ENCODE measurements around the gene GSTO1. TPM values are rescaled to one million over a fixed set of nuclear protein-coding genes. Genes with fewer than 3 reads are reported as not detected.

Gene GSTO1
- total and polyA plus RNA-seq, 4 donors = 137 to 349 (median 211) TPM

- Histone ChIP-seq H3K4me3 (ENCODE audit: low read depth in 1 of 3, low read length in 3 of 3) (no peak overlapping the region), H3K27me3 (ENCODE audit: control insufficient read depth in 4 of 4, insufficient read depth in 4 of 4, low read length in 3 of 4) (peaks cover 0 to 3% (median 0%) of the 10 kb centered on the region in 4 donors), H3K9me3 (ENCODE audit: control insufficient read depth in 4 of 4, low read length in 3 of 4) (no peaks in the 10 kb centered on the region), H3K4me1 (ENCODE audit: control insufficient read depth in 4 of 4, insufficient read depth in 4 of 4, low read length in 3 of 4) (peaks cover 0 to 6% (median 0%) of the 10 kb centered on the region in 4 donors), H3K9ac (ENCODE audit: low read depth in 1 of 2, low read length in 2 of 2) (no peak overlapping the region), H3K27ac (ENCODE audit: low read depth in 1 of 2, low read length in 2 of 2) (no peak overlapping the region), H3K36me3 (ENCODE audit: control insufficient read depth in 4 of 4, insufficient read depth in 3 of 4, low read depth in 1 of 4, low read length in 3 of 4) (no peaks in the 10 kb centered on the region)
- DNase-seq (ENCODE audit: low spot score) = no peak
- 97% methylated on average over 3 of the region's 3 CpGs for WGBS
- no peak for TF ChIP-seq RAD21 (IDR thresholded peaks at IDR 0.05)
- TF ChIP-seq, protein P1, sequence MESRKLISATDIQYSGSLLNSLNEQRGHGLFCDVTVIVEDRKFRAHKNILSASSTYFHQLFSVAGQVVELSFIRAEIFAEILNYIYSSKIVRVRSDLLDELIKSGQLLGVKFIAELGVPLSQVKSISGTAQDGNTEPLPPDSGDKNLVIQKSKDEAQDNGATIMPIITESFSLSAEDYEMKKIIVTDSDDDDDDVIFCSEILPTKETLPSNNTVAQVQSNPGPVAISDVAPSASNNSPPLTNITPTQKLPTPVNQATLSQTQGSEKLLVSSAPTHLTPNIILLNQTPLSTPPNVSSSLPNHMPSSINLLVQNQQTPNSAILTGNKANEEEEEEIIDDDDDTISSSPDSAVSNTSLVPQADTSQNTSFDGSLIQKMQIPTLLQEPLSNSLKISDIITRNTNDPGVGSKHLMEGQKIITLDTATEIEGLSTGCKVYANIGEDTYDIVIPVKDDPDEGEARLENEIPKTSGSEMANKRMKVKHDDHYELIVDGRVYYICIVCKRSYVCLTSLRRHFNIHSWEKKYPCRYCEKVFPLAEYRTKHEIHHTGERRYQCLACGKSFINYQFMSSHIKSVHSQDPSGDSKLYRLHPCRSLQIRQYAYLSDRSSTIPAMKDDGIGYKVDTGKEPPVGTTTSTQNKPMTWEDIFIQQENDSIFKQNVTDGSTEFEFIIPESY (IDR thresholded peaks at IDR 0.05) = no peak
- TF ChIP-seq FOXA2 (IDR thresholded peaks at IDR 0.05) = no peak
- TF ChIP-seq GABPA (IDR thresholded peaks at IDR 0.05 in 1 of 2, conservative IDR thresholded peaks at IDR 0.05 in 1 of 2) = no peak
- no peak for TF ChIP-seq FOXA1 (IDR thresholded peaks at IDR 0.05)
- TF ChIP-seq CTCF (IDR thresholded peaks at IDR 0.05; ENCODE audit: low read depth, low read length, missing input control) = no peak
- TF ChIP-seq YY1 (IDR thresholded peaks at IDR 0.05) = no peak
- TF ChIP-seq NR2F2 (IDR thresholded peaks at IDR 0.05) = no peak
- TF ChIP-seq SP1 (IDR thresholded peaks at IDR 0.05) = no peak
- TF ChIP-seq MAX (IDR thresholded peaks at IDR 0.05) = no peak
- no peak for TF ChIP-seq HNF4G (IDR thresholded peaks at IDR 0.05)
- TF ChIP-seq TAF1 (conservative IDR thresholded peaks at IDR 0.05) = no peak
- no peak for TF ChIP-seq RXRA (IDR thresholded peaks at IDR 0.05)
- TF ChIP-seq, protein P2, sequence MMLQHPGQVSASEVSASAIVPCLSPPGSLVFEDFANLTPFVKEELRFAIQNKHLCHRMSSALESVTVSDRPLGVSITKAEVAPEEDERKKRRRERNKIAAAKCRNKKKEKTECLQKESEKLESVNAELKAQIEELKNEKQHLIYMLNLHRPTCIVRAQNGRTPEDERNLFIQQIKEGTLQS (IDR thresholded peaks at IDR 0.05) = no peak
- no peak for TF ChIP-seq HNF4A (conservative IDR thresholded peaks at IDR 0.05)
- no peak for TF ChIP-seq EGR1 (IDR thresholded peaks at IDR 0.05; ENCODE audit: low read depth in 2 of 2)
- no peak for TF ChIP-seq REST (IDR thresholded peaks at IDR 0.05)
Observed at GRCh38 chr10:104216631-104217030, 38.1 kb upstream of the GSTO1 start.
